ENCODE measurements around the gene SSTR4.

SSTR4 gene

GRCh38 chr20:23007886-23008655, 27.0 kb upstream of the SSTR4 start:
- DNase-seq (ENCODE audit: insufficient read length, low spot score) (no peak), FAIRE-seq (no peak)

GRCh38 chr20:23008667-23009066, 26.4 kb upstream of the SSTR4 start:
- no peak for TF ChIP-seq POLR2A (IDR thresholded peaks at IDR 0.05; ENCODE audit: low read depth, low read length)
- DNase-seq (ENCODE audit: insufficient read length, low spot score), result no peak
- no peak for FAIRE-seq

More at GRCh38 chr20:23007886-23008655, 27.0 kb upstream of the SSTR4 start:
- TF ChIP-seq POLR2A (IDR thresholded peaks at IDR 0.05; ENCODE audit: low read depth, low read length), result no peak

DNA sequence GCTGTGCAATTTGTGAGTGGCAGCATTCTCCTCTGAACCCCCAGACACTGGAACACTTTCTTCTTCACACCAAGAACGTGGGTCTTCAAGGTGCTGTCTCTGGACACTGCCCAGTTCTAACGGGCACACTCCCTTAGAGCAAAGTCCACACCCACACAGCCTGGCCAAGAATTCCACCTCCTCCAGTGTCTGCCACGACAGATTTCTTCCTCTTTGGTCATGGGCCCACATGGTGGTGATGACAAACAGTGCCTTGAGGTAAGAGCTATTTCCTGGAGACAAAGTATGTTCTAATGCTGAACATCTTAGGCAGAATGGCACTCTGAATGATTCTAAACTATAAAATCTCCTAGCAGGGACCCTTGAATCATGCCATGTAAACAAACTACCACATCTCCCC, 25.5 kb upstream of the SSTR4 start:
- FAIRE-seq (no peak), DNase-seq (ENCODE audit: insufficient read length, low spot score) (no peak)
- TF ChIP-seq POLR2A (IDR thresholded peaks at IDR 0.05; ENCODE audit: low read depth, low read length), result no peak

- FAIRE-seq (no peak), DNase-seq (ENCODE audit: insufficient read length, low spot score) (no peak)
- TF ChIP-seq POLR2A (IDR thresholded peaks at IDR 0.05; ENCODE audit: low read depth, low read length), result no peak
Measured at GRCh38 chr20:23010096-23010495, 25.0 kb upstream of the SSTR4 start.

GRCh38 chr20:23011008-23011721, 23.9 kb upstream of the SSTR4 start:
- no peak for FAIRE-seq
- no peak for DNase-seq (ENCODE audit: insufficient read length, low spot score)
- TF ChIP-seq POLR2A (IDR thresholded peaks at IDR 0.05; ENCODE audit: low read depth, low read length), result no peak

DNA sequence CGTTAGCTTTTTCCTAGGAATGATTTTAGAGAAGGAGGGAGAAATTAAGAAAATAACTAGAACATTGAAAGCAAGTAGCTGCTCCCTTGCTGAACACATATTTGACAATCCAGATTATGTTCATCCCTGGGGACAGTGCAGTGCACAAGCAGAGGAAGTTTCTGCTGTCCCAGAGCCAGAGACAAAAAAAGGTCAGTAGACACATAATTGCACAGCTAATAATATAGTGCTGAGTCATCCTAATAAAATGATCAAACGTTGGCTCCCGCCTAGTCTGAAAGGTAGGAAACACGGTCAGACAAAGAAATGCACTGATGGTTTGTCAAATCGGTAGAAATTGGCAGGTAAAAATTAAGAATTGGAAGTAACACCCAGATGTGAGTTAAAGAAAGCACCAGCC, 21.7 kb upstream of the SSTR4 start:
- DNase-seq (ENCODE audit: insufficient read length, low spot score) (no peak), FAIRE-seq (no peak)
- no peak for TF ChIP-seq POLR2A (IDR thresholded peaks at IDR 0.05; ENCODE audit: low read depth, low read length)

GRCh38 chr20:23017516-23017915, 17.6 kb upstream of the SSTR4 start:
- no peak for TF ChIP-seq POLR2A (IDR thresholded peaks at IDR 0.05; ENCODE audit: low read depth, low read length)
- no peak for DNase-seq (ENCODE audit: insufficient read length, low spot score)
- FAIRE-seq, result no peak

GRCh38 chr20:23018432-23018831, 16.7 kb upstream of the SSTR4 start:
- FAIRE-seq (no peak), DNase-seq (ENCODE audit: insufficient read length, low spot score) (no peak)
- TF ChIP-seq POLR2A (IDR thresholded peaks at IDR 0.05; ENCODE audit: low read depth, low read length), result no peak

DNA sequence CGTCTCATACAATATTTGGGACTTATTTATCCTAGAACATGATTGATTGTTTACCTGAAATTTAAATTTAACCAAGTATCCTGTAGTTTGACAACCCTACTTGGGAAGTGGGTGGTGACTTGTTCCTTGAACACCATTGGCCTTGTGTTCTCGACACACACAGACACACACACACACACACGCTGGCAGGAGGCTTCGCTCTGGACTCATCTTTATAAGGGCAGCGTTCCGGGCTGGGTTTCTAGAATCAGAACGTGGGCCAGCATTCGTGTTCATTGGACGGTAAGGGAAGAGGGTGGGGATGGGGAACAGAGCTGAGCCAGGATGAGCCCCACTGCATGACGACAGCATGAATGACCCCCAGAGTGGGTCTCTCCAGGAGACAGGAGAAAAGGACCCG, 16.2 kb upstream of the SSTR4 start:
- DNase-seq (ENCODE audit: insufficient read length, low spot score), result no peak
- FAIRE-seq, result no peak
- no peak for TF ChIP-seq POLR2A (IDR thresholded peaks at IDR 0.05; ENCODE audit: low read depth, low read length)

DNA sequence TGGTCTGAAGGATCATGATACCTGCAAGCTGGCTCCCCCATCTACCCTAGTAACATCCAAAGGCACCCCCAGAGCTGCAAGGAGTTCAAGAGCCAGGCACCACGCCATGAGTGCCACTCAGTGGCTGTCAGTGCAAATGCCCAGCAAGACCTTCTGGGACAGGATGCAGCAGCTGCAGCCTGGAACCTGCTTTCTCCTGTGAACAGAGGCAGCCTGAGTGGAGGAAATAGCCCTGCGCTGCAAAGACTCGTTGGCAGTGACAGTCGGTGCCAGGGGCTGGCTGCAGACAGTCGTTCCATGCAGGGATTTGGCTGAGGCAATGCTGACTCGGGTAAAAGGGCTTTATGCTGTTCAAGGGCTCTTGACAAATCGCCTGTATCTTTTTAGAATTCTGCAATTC, 15.7 kb upstream of the SSTR4 start:
- TF ChIP-seq POLR2A (IDR thresholded peaks at IDR 0.05; ENCODE audit: low read depth, low read length), result no peak
- DNase-seq (ENCODE audit: insufficient read length, low spot score) (no peak), FAIRE-seq (no peak)

- DNase-seq (ENCODE audit: insufficient read length, low spot score) (no peak), FAIRE-seq (no peak)
- TF ChIP-seq POLR2A (IDR thresholded peaks at IDR 0.05; ENCODE audit: low read depth, low read length), result no peak
Measured at GRCh38 chr20:23020230-23021018, 14.7 kb upstream of the SSTR4 start.

DNA sequence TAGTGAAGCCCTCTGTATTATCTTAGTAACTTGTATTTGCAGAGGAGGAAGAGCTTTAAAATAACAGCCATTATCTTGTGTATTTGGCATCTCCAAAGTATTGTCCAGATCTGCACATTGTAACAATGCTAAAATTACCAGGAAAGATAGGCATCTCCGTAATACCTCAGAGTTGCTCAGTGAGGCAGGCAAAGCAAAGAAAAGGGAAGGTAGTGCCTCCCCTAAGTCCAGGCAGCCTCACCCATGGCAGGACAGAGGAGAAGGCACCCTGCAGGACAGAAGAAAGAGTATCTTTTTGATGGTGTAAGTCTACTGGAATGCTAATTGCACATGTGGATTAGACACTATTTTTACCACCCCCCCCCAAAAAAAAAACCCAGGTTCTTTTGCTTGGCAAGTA, 13.6 kb upstream of the SSTR4 start:
- FAIRE-seq (no peak), DNase-seq (ENCODE audit: insufficient read length, low spot score) (no peak)
- no peak for TF ChIP-seq POLR2A (IDR thresholded peaks at IDR 0.05; ENCODE audit: low read depth, low read length)

DNA sequence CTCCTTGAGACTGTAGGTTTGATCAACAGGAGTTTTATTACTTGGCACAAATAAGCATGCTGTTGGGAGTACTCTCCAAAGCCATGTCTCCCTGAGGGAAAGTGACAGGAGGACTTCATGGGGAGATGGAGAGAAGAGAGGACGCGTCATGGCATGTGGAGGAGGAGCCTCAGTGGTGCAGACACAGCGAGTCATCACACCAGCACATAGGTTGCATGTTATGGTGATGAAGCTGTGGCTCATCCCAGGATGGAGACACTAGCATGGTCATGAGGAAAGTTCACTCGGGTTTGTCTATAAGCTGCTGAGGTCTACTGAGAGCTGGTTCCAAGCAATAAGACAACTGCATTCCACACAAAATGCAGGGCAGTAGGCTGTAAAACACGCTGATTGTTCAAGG, 13.2 kb upstream of the SSTR4 start:
- TF ChIP-seq POLR2A (IDR thresholded peaks at IDR 0.05; ENCODE audit: low read depth, low read length), result no peak
- FAIRE-seq, result no peak
- DNase-seq (ENCODE audit: insufficient read length, low spot score), result no peak

DNA sequence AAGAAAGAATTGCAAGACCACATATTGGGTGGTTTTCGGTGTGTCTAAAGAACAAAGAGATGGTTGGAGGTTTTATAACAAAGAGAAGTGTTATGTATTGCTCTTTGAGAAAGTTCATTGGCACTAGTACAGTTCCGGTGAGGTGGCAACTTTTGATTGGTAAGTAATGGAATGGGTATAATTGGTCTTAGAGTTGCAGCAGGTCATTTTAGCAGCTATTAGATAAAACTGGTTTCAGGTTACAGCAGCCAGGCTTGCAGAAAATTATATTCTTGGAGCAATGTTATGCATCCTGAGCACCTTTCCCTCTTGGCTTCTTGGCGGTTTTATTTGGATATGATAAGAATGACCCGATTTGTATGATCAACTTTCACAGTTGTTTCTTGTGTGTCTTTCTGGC, 12.3 kb upstream of the SSTR4 start:
- FAIRE-seq, result no peak
- DNase-seq (ENCODE audit: insufficient read length, low spot score), result no peak
- no peak for TF ChIP-seq POLR2A (IDR thresholded peaks at IDR 0.05; ENCODE audit: low read depth, low read length)

Data from H54 (cell line).